HCT116 (cell line): Measurements from ENCODE around the gene ASNSD1. TPM values are rescaled to one million over a fixed set of nuclear protein-coding genes. Genes with fewer than 3 reads are reported as not detected.

Source experiments
- ATAC-seq: fragments of 200-7000 bp; cut with Tn5 transposase; 2 replicates; pipeline ENCODE4 v1.9.1; 2020; ENCODE audit warnings: mild to moderate bottlenecking, moderate library complexity
- BruUV-seq: library from RNA; stranded (reverse); fragments of 400-500 nt; replicated peaks from 2 replicates; lab custom pipeline; 2021; lab: Mats Ljungman, UMichigan
- CTCF ChIA-PET: fragments of 300-600 bp; sonication (Branson Sonifier 250); formaldehyde crosslinking; loops from one replicate; lab custom pipeline; 2021; ENCODE audit warnings: antibody characterized with exemption; lab: Charles Lee
- POLR2A ChIA-PET: fragments of 300-600, 350-600 bp; sonication (Branson Sonifier 250); formaldehyde crosslinking; loops from one replicate; lab custom pipeline; 2021; ENCODE audit warnings: antibody characterized with exemption; lab: Charles Lee
- RAD21 ChIA-PET, 2 experiments: fragments of 300-600 bp; sonication (Branson Sonifier 250); formaldehyde crosslinking; loops; one replicate each; lab custom pipeline; 2023; ENCODE audit warnings: low total read pairs in 2 of 2; ENCODE audit not compliant: uncharacterized antibody in 2 of 2, unreplicated experiment in 2 of 2, low non-redundant PET in 1 of 2; lab: Charles Lee
- DNase-seq: peaks from one replicate; pipeline ENCODE4 v3.0.0-alpha.2; 2010; ENCODE audit warnings: low read depth, low spot score
- H2AFZ ChIP-seq: fragments of 200-600 bp; shearing (Covaris generic), sonication (generic); 2 replicates; pipeline ENCODE4 v1.6.1; 2017; ENCODE audit warnings: low read depth, mixed run types, mixed read lengths, antibody characterized with exemption, low read length; ENCODE audit not compliant: poor library complexity, severe bottlenecking
- H3K27ac ChIP-seq: 2 replicates; pipeline ENCODE4 v1.5.1; 2012; ENCODE audit warnings: low read depth, low read length
- H3K27me3 ChIP-seq: fragments of 200-600 bp; sonication (generic); 2 replicates; pipeline ENCODE4 v1.6.1; 2016; ENCODE audit warnings: mixed run types, low read length, mixed read lengths; ENCODE audit not compliant: insufficient read depth
- H3K36me3 ChIP-seq, 2 experiments: fragments of 200-500 bp in 1 of 2; fragments of 200-600 bp in 1 of 2; sonication (Bioruptor generic) in 1 of 2; sonication (generic) in 1 of 2; 2 replicates each; pipeline versions ENCODE4 v1.5.1 to v1.6.1; 2014 to 2016; ENCODE audit warnings: low read length in 2 of 2, inconsistent platforms in 1 of 2, mixed read lengths in 1 of 2, mixed run types in 1 of 2; ENCODE audit not compliant: insufficient read depth in 2 of 2, control insufficient read depth in 1 of 2
- H3K4me1 ChIP-seq, 2 experiments: fragments of 200-600 bp in 1 of 2; sonication (generic) in 1 of 2; 2 replicates each; pipeline versions ENCODE4 v1.5.1 to v1.6.1; 2012 to 2017; ENCODE audit warnings: low read length in 2 of 2, inconsistent platforms in 1 of 2, mild to moderate bottlenecking in 1 of 2, mixed read lengths in 1 of 2, mixed run types in 1 of 2, moderate library complexity in 1 of 2; ENCODE audit not compliant: insufficient read depth in 2 of 2, control insufficient read depth in 1 of 2
- H3K4me2 ChIP-seq: fragments of 200-600 bp; sonication (generic); 2 replicates; pipeline ENCODE4 v1.6.1; 2017; ENCODE audit warnings: mixed run types, low read length, mixed read lengths
- H3K4me3 ChIP-seq, 2 experiments: fragments of 200-600 bp in 1 of 2; sonication (generic) in 1 of 2; replicated peaks in 1 of 2; 2 replicates each; pipeline ENCODE4 v1.5.1; 2011 to 2016; ENCODE audit warnings: low read length in 2 of 2, control low read depth in 1 of 2, low read depth in 1 of 2, mild to moderate bottlenecking in 1 of 2, mixed read lengths in 1 of 2, mixed run types in 1 of 2
- H3K79me2 ChIP-seq: fragments of 200-600 bp; sonication (generic); 2 replicates; pipeline ENCODE4 v1.6.1; 2017; ENCODE audit warnings: mild to moderate bottlenecking, mixed run types, low read length, moderate library complexity, mixed read lengths; ENCODE audit not compliant: insufficient read depth
- H3K9ac ChIP-seq: fragments of 200-600 bp; sonication (generic); 2 replicates; pipeline ENCODE4 v1.6.1; 2016; ENCODE audit warnings: low read length, mixed read lengths
- H3K9me2 ChIP-seq: fragments of 200-600 bp; sonication (generic), shearing (Covaris generic); 2 replicates; pipeline ENCODE4 v1.6.1; 2017; ENCODE audit warnings: mixed run types, mild to moderate bottlenecking, moderate library complexity; ENCODE audit not compliant: insufficient read depth
- H3K9me3 ChIP-seq, 2 experiments: fragments of 200-500 bp in 1 of 2; fragments of 200-600 bp in 1 of 2; sonication (Bioruptor generic) in 1 of 2; sonication (generic) in 1 of 2; 2 replicates each; pipeline ENCODE4 v1.6.1; 2014 to 2017; ENCODE audit warnings: low read length in 2 of 2, mixed read lengths in 2 of 2, inconsistent platforms in 1 of 2, low read depth in 1 of 2, mild to moderate bottlenecking in 1 of 2, mixed run types in 1 of 2, moderate library complexity in 1 of 2; ENCODE audit not compliant: control insufficient read depth in 1 of 2, insufficient read depth in 1 of 2
- H4K20me1 ChIP-seq: fragments of 200-600 bp; sonication (generic), shearing (Covaris generic); 2 replicates; pipeline ENCODE4 v1.6.1; 2017; ENCODE audit warnings: mixed run types, mild to moderate bottlenecking, moderate library complexity; ENCODE audit not compliant: insufficient read depth
- CBX3 ChIP-seq: IDR thresholded peaks from 2 replicates; pipeline ENCODE4 v1.6.1; 2012; ENCODE audit warnings: low read depth
- EGR1 ChIP-seq: IDR thresholded peaks from 2 replicates; pipeline ENCODE4 v1.6.1; 2012; ENCODE audit warnings: low read depth
- ELF1 ChIP-seq: IDR thresholded peaks from 2 replicates; pipeline ENCODE4 v1.6.1; 2012; ENCODE audit warnings: low read depth, borderline replicate concordance
- FOSL1 ChIP-seq: IDR thresholded peaks from 2 replicates; pipeline ENCODE4 v1.6.1; 2012; ENCODE audit warnings: low read depth
- JUND ChIP-seq: IDR thresholded peaks from 2 replicates; pipeline ENCODE4 v1.6.1; 2012
- POLR2AphosphoS5 ChIP-seq: IDR thresholded peaks from 2 replicates; pipeline ENCODE4 v1.6.1; 2011; ENCODE audit warnings: mild to moderate bottlenecking, low read depth, low read length, moderate library complexity
- SIN3A ChIP-seq: IDR thresholded peaks from 2 replicates; pipeline ENCODE4 v1.6.1; 2012; ENCODE audit warnings: low read depth
- TCF7L2 ChIP-seq: IDR thresholded peaks from 2 replicates; pipeline ENCODE4 v1.7.0; 2011; ENCODE audit warnings: borderline replicate concordance, inconsistent platforms; ENCODE audit not compliant: insufficient read depth, insufficient read length; ENCODE audit errors: extremely low read depth
- YY1 ChIP-seq: IDR thresholded peaks from 2 replicates; pipeline ENCODE4 v1.6.1; 2011; ENCODE audit warnings: low read length, low read depth, moderate library complexity, mild to moderate bottlenecking; ENCODE audit not compliant: insufficient replicate concordance; ENCODE audit errors: extremely low read depth
- ZFX ChIP-seq: fragments of 450-650 bp; IDR thresholded peaks from 2 replicates; pipeline ENCODE4 v1.6.1; 2017
- ZNF274 ChIP-seq: fragments of 200-500 bp; sonication (Bioruptor generic); IDR thresholded peaks from 2 replicates; pipeline ENCODE4 v1.6.1; 2014; ENCODE audit warnings: mild to moderate bottlenecking, low read depth, low read length, inconsistent platforms
- intact Hi-C: fragments of 100-400 bp; cut with micrococcal nuclease; formaldehyde crosslinking; loops from 2 replicates; pipeline ENCODE4 v1.10.0; 2022
- total RNA-seq: library from RNA; stranded (reverse); gene quantifications from one replicate; pipeline ENCODE4 v1.2.1, GENCODE V29; 2021; ENCODE audit not compliant: unreplicated experiment
- TF ChIP-seq, protein P1 (sequence below): IDR thresholded peaks from 2 replicates; pipeline ENCODE4 v1.6.1; 2012; ENCODE audit warnings: low read depth

ASNSD1 gene
- total RNA-seq, 1 experiment from 2014 or later = 33.6 TPM

DNA sequence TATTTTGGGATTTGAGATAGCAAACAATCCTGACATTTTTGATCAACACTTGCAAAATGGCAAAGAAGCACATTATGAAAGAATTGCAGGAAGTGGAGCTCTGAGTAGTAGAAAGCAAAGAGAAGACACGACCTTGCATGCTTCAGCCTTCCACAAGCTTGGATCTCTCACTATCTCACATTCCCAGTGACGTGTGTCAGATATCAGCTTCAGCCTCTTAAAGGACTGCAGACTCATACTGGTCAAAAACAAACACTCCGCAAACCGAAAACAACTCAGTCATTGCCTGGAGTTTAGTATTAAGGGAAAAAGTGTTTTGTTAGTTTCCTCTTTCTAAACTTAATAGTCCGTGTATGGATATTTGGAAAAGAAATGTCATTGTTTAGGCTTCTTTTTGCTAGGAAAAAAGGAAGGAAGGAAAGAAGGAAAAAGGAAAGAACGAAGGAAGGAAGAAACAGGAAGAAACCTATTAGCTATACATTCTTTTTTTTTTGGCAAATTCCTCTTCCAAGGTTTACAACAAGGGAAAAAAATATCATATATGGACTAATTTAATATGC, 48.1 kb upstream of the ASNSD1 start:
- Histone ChIP-seq H3K27ac (no peak overlapping the region), H3K4me3 (no peak overlapping the region), H4K20me1 (no peaks in the 10 kb centered on the region), H3K27me3 (no peaks in the 10 kb centered on the region), H2AFZ (no peak overlapping the region), H3K79me2 (no peaks in the 10 kb centered on the region), H3K4me1 (no peaks in the 10 kb centered on the region), H3K9ac (no peak overlapping the region), H3K36me3 (no peaks in the 10 kb centered on the region), H3K9me2 (no peaks in the 10 kb centered on the region), H3K4me2 (no peak overlapping the region), H3K9me3 (no peaks in the 10 kb centered on the region)
- no peak for DNase-seq
- intact Hi-C loops = no loop called here
- POLR2A ChIA-PET = no interaction called here
- no peak for ATAC-seq
- RAD21 ChIA-PET = no interaction called here
- no TSS peak for BruUV-seq
- CTCF ChIA-PET = no interaction called here
- TF ChIP-seq TCF7L2 (no peak), ELF1 (no peak), CBX3 (no peak), ZFX (no peak), SIN3A (no peak), FOSL1 (no peak), JUND (no peak), ZNF274 (no peak), POLR2AphosphoS5 (no peak)

DNA sequence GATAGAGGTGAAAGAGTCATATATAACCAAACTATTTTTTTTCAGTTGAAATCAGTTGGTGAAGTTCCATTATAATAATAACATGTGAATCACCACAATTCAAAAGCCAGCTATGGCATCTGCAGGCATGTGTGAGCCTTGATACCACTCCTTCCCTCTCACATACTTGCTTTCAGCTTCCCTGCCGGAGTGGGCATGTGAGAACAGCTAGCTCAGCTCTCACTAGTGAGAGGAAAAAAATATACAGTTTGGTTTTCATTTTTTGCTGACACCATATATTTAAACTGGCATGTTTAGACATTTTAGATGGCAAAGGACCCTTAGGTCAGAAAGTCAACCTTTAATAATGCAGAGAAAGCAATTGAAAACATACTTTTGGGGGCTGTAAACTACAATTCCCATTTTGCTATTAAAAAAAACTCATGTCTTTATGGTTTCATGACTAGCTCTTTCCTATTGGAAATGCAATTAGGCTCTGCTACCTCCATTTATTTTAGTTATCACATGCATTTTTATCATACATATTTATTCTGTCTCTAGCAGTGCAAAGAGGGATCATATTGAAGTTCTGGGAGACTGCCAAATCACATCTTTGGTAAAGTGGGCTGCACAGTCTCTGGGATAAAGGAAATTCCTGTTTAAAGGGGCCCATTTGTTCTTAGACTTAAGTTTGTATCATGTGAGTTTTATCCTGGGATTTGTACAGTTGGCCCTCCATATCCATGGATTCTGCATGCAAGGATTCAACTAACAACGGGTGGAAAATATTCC, 47.4 kb upstream of the ASNSD1 start:
- RAD21 ChIA-PET = no interaction called here
- Histone ChIP-seq H3K9me2 (no peaks in the 10 kb centered on the region), H3K9me3 (no peaks in the 10 kb centered on the region), H3K4me2 (no peak overlapping the region), H2AFZ (no peak overlapping the region), H3K4me1 (no peaks in the 10 kb centered on the region), H3K79me2 (no peaks in the 10 kb centered on the region), H3K4me3 (no peak overlapping the region), H3K9ac (no peak overlapping the region), H4K20me1 (no peaks in the 10 kb centered on the region), H3K36me3 (no peaks in the 10 kb centered on the region), H3K27ac (no peak overlapping the region), H3K27me3 (no peaks in the 10 kb centered on the region)
- CTCF ChIA-PET = no interaction called here
- POLR2A ChIA-PET = no interaction called here
- DNase-seq (no peak), ATAC-seq (no peak)
- BruUV-seq = no TSS peak
- TF ChIP-seq SIN3A (no peak), EGR1 (no peak), YY1 (no peak)
- TF ChIP-seq, protein P1, sequence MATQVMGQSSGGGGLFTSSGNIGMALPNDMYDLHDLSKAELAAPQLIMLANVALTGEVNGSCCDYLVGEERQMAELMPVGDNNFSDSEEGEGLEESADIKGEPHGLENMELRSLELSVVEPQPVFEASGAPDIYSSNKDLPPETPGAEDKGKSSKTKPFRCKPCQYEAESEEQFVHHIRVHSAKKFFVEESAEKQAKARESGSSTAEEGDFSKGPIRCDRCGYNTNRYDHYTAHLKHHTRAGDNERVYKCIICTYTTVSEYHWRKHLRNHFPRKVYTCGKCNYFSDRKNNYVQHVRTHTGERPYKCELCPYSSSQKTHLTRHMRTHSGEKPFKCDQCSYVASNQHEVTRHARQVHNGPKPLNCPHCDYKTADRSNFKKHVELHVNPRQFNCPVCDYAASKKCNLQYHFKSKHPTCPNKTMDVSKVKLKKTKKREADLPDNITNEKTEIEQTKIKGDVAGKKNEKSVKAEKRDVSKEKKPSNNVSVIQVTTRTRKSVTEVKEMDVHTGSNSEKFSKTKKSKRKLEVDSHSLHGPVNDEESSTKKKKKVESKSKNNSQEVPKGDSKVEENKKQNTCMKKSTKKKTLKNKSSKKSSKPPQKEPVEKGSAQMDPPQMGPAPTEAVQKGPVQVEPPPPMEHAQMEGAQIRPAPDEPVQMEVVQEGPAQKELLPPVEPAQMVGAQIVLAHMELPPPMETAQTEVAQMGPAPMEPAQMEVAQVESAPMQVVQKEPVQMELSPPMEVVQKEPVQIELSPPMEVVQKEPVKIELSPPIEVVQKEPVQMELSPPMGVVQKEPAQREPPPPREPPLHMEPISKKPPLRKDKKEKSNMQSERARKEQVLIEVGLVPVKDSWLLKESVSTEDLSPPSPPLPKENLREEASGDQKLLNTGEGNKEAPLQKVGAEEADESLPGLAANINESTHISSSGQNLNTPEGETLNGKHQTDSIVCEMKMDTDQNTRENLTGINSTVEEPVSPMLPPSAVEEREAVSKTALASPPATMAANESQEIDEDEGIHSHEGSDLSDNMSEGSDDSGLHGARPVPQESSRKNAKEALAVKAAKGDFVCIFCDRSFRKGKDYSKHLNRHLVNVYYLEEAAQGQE = no peak
- intact Hi-C loops = no loop called here
